ENCODE data around the gene PITPNB. TPM values are rescaled to one million over a fixed set of nuclear protein-coding genes. Genes with fewer than 3 reads are reported as not detected.
A peak's percentile ranks its signal among the peaks of the same experiment; 100 is the strongest.

Gene PITPNB
- total RNA-seq, 1 experiment from 2014 or later: 13.4 TPM

DNA sequence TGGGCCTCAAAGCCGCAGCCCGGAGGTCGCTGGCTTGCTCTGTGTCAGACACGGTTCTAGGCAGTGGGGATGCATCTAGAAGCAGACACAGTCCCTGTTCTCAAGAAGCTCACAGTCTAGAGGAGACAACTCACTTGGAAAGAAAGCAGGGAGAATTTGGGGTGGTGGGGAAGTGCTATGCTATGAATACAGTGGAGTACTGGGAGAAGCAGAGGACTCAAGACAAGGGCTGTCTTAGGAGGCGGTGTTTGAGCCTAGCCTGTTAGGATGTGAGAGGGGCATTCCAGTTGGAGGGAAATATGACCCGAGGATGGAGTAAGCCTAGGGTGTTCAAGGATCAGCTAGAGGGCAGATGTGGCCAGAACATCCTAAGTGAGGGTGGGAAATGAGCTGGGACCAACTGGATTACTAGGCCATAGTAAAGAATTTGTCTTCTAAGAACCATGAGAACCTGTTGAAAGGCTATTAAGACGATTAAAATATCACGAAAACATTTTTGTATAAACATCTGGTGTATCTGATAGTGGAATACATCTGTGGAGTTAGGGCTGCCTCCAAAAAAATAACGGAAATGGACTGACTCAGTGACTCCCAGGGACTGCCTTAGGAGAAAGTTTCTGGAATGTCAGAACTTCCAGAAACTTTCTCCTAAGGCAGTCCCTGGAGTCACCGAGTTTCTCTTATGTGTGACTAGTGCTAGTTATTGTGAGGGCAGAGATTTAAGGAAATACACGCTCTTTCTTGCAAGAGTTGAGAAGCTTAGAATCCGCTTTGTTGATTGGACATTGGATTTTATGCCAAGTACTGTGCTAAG is 1.1 kb upstream of the PITPNB start:
- peak; percentile 11 for DNase-seq (ENCODE audit: low spot score)

DNA sequence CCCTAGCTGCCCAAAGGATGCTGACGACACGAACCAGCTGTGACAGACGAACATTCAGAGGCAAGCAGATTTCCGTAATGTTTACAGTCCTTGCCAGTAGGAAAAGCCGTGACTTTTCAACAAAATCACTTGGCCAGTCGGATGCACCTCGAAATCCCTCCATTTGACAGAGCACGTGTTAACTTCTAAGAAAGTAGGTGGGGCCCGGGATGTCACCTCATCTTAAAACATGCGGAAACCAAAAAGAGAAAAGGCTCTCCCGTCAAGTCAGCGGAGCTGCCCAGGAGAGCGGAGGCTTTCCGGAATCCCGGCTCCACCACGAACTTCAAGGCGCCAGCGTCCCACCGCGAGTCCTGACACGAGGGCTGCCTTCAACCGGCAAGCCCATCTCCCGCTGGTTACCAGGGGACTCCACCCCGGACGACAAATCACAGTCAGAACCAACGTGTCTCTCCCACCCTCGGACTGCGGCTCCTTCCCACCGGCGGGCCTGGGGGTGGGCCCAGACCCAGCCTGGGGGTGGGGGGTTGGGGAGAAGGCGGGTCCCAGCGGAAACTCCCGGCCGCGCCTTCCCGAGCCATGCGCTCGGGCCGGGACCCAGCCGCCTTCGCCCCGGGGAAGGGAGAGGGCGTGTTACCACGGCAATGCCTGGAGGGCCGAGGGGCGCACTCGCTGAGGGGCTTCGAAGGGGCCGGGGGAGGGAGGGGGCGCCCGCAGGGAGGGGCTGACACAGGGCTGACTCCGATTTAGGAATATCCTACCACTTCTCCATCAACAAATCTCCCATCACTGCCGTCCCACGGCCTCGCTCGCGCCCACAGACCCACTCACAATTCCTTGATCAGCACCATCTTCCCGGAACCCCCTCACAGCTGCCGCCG is 475 bp downstream of the PITPNB start:
- DNase-seq (ENCODE audit: low spot score): peak; percentile 16

DNA sequence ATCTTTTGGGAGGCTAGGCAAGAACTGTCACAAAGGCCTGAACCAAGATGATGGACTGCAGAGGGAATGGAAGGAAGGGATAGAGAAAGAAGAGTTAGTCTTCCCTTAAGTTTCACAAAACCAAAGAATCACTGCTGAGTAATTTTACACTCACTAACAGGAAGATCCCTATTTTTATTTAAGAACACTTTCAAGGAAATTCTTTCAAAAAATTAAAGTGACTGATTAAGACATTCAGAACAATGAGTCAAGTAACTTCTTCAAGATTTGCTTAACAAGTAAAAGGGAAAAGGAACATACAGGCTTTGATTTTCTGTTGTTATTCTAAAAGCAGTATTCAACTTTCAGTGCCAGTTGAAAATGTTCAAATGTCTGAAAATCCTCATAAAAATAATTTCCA is 3.1 kb downstream of the PITPNB start:
- no peak for DNase-seq (ENCODE audit: low spot score)

DNA sequence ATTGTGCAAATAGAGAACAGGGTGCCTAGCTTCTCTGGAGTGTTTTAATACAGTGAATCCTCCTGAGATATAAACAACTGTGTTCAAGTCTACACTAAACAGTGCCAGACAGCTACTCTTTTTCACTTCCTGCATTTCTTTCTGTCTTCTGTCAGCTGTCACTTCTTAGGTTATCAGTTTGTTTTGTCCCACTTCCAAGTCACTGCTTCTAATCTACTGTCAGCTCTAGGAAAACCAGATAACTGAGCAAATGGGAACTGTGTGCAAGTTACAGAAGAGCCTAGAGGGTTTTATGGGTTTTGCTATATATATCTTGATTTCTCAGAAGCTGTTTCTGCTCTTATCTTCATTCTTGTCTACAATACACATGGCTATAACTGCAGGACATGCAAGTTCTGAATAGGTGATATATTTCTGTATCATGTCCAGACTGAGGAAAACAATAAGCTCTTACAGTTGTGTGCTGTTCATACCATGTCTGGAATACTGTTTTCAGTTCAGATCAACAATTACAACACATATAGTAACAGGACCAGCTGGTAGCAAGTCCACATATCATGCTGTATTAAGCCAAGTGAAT is 5.8 kb downstream of the PITPNB start:
- no peak for DNase-seq (ENCODE audit: low spot score)

DNA sequence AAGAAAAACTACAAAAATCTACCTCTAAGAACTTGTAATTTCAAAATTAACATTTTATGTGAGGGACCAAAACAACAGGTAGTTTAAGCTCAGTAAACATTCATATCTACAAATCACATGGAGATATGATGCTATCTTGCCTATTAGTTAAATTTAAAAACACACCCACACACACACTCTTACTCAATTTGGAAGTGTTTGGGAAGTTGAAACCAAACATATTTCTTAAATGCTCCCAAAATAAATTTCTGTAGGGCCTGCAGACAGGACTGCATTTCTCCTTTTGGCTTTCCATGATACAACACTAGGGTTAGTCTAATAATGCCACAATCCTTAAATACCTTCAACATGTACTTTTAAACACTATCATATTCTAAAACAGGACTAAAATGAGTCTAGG is 7.0 kb downstream of the PITPNB start:
- DNase-seq (ENCODE audit: low spot score): no peak

DNA sequence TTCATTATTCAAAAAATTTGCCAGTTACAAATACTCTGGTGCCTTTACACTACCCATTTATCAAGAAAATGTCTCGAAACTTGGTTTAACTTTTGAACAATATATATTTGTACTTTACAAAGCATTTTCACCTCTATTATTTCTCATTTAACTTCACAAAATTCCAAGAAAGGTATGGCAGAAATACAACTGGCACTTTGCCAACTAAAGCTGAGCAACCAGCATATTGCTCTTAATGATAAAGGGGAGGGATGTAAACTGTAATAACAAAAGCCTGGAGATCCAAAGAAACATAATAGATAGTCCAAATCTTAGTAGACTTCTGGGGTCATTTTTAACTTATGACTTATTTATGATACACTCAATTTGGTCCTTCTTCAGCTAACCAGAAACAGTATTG is 7.7 kb downstream of the PITPNB start:
- DNase-seq (ENCODE audit: low spot score): no peak

DNA sequence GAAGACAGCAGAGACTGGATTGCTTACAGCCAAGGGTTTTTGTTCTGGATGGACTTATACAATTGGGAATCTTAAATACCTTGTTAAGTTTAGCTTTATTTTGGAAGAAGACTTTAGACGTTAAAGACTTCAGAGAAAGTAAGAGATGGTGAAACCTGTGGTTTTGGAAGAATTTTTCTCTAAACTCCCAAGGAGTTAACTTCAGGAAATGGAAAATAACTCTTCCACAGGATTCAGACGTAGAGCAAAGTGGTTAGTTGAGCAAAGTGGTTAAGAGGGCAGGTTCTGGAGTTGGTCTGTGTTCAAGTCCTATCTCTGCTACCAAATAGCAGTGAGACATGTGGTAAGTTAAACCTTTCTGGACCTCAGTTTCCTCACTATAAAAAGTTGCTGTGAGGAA is 12.8 kb downstream of the PITPNB start:
- no peak for DNase-seq (ENCODE audit: low spot score)

DNA sequence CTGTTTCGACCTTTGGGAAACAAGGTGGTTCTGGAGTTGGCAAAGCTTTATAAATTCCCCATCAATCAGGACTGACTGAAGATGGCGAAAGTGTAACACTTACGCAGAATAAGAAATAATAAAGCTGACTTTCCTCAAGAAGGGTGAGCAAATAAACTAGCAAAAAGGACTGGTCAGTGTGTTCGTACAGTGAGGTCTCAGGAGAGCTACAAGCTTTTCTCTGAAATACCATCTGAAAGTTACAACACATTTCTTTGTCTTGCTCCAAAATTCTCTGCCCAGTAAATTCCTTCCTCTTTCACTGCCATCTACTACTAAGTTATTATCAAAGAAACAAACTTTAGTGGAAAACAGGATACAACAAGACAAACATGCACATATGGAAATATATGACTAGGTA is 13.4 kb downstream of the PITPNB start:
- no peak for DNase-seq (ENCODE audit: low spot score)

DNA sequence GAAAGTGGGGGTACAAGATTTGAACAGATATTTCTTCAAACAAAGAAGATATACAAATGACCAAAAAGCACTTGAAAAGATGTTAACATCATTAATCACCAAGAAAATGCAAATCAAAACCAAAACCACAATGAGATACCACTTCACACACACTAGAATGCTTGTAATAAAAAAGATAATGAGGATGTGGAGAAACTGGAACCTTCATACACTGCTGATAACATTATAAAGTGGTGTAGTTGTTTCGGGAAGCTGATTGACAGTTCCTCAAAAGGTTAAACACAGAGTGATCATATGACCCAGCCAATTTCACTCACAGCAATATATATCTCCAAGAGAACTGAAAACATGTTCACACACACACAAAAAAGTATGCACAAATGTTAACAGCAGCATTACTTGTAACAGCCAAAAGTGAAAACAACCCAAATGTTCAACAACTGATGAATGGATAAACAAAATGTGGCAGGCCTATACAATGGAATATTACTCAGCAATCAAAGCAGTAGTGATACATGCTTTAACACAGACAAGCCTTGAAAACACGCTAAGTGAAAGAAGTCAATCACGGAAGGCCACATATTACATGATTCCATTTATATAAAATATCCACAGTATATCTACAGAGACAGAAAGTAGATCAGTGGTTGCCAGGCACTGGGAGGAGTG is 15.1 kb downstream of the PITPNB start:
- DNase-seq (ENCODE audit: low spot score): no peak

DNA sequence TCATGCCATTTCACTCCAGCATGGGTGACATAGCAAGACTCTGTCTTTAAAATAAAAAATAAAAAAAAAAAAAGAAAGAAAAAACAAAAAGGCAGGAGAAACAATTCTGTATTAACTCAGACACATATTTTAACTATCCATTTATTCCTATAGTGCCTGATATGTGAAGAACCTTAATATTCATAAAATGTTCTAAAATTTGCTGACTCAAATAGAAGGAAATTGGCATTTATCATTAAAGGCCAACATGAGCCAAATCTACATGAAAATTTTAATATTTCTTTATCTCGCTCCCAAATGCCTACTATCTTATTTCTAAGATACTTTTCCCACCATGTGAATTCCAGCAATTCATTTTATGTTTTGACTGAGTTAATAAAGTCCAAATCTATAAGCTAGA is 18.9 kb downstream of the PITPNB start:
- no peak for DNase-seq (ENCODE audit: low spot score)

DNA sequence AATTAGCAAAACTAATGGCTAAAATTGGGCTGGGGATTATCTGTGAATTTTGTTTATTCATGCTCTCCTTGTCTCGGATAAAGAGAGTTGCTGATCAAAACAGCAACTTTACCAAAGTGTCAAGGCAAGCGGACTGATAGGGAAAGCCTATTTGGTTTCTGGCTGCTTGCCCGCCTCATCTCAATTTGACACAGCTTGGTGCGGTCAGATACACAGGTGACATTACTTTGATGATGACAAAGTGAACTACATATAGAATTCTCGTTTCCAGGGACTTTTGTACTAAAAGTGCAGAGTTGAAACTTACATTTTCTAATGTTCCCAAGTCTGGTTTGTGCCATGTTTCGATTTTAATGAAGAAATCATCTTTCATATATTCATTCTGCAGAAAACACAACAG is 22.8 kb downstream of the PITPNB start:
- DNase-seq (ENCODE audit: low spot score): no peak

DNA sequence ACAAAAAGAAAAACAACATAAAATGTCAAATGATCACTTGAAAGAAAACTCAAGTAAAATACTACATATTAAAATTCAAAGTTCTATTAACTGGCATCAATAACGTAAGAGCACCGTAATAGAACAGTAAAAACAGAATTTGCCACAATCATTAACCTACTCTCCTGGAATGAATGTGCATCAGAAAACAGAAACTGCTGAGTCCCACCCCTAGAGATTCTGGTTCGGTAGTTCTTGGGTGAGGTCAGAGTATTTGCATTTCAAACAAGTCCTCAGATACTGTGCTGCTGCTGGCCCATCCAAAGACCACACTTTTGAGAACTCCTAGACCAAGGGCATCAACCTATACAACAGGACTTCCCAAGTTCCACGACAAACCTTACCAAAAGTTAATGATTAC is 23.5 kb downstream of the PITPNB start:
- DNase-seq (ENCODE audit: low spot score): no peak

DNA sequence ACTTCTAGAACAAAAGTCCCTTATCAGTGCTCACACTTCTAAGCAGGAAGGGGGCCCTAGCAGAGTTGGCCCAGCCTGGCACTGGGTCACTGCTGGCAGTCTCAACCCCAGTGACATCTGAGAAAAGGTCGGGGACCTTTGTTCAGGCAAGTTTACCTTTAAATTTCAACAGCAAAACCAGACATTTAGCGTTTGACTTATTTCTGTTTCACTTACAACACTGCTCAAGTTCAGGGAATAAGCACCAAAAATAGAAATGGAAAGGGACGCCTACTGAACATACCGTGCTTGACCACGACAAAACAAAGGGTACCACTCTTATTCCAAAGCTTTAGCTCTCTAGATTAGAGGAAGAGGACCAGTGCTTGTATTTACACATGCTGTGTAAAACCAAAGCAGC is 26.2 kb downstream of the PITPNB start:
- DNase-seq (ENCODE audit: low spot score): no peak

DNA sequence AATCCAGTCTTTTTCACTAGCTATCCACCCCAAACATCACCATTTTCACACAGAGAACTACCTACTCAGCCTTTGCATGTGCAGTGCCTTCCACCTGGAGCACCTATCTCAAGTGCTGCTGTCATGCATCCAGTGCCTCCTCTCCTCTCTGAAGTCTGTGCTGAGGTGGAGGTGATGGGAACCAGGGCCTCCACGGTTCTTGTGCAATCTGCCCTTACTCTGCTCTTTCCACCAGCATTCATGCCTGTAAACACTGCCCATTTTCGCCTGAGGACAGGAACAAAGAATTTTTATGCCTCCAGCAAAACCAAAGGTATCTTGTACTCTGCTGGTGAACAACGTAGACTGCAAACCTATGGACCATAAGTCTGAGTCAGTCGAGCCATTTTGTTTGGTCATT is 27.0 kb downstream of the PITPNB start:
- DNase-seq (ENCODE audit: low spot score): no peak

DNA sequence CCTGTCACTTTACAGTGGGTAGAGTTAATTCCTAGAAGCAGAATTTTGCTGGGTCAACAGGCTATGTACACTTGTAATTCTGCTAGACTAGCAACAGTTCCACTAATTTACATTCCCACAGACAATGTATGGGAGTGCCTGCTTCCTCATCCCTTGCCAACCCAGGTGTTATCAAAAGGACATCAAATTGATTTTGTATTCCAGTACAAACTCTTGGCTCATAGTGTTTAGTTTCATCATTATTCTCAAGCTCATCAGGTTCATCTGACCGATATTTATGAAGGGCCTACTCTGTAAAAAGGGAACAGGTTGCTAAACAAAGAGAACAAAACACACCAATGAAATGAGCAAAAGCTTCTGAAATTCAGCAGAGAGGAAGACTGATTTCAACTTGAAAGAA is 30.7 kb downstream of the PITPNB start:
- DNase-seq (ENCODE audit: low spot score): no peak

DNA sequence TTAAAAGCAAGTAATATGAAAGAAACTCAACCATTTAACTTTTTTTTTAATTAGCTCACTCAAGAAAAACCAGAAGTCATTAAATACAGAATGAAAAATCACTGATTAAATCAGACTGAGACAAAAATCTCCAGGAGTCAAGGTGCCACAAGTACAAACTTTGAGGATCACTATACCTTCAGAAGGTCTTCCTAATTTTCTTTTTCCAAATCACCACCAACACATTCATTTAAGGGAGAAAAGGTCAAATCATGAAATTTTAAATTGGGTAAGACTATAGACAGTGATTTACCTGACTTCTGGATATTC is 32.3 kb downstream of the PITPNB start:
- no peak for DNase-seq (ENCODE audit: low spot score)

DNA sequence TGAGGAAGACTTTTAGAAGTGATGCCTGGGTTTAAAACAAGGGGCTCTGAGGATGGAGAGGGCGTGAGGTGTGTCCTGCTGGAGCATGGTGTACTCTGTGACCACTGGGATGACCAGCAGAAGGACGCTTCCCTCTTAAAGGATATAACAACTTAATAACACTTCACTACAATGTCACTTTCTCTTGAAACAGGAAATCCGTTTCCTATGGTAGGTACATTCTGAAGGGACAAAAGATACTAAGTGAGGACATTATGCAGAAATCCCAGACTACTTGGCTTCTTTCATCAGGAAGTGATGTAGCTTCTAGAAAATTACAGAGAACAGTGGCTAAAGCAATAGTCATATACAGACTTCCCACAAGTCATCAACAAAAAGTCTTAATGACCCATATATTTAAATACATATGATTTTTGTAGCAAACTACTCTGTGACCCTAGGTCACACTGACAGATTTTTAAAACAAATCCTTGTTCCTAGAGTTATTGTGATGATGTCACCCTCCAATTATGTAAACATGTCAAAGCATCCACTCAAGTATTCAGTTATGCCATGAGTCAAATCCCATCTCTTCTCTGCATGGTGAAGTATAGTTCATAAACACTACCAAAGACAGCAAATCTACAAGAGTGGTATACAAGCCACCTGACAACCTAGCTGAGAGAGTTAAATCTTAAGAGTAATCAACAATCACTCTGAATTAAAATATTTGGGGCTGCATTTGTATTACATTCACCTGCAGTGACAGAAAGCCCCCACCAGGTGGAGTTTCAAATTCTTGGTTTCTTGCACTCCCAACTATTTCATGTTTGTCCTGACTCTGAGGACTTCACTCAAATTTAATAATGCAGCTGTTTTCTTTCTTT is 32.8 kb downstream of the PITPNB start:
- DNase-seq (ENCODE audit: low spot score): peak; percentile 55

DNA sequence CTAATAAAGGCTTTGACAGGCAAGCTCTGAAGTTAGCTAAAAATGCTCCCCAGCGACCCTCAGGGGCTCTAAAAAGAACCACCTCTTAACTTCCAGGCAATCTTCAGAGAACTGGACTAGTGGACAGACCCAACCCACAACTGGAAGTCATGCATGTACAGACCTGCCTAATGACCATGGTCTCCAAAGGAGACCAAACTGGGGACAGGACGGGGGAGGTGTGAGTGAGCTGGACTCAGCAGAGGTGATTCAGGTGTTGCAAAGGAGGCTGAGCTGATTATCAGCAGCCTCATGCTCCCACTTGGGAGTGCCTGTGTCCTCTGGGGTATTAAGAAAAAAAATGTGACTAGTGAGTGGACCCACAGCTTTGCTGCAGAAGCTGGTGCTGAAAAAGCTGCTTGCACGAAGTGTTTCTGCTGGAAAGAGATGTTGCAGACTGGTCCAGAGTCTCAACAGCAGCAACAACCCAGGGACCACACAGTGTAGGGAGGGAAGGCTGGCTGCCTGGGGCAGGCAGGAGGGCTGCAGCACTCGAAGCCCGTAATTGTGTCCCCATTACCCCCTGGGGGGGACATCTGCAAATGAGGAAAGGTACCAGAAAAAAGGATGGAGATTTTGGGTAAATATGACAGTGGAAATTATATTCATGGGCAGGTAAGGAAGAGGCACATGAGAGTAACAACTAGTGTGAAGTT is 35.3 kb downstream of the PITPNB start:
- no peak for DNase-seq (ENCODE audit: low spot score)

DNA sequence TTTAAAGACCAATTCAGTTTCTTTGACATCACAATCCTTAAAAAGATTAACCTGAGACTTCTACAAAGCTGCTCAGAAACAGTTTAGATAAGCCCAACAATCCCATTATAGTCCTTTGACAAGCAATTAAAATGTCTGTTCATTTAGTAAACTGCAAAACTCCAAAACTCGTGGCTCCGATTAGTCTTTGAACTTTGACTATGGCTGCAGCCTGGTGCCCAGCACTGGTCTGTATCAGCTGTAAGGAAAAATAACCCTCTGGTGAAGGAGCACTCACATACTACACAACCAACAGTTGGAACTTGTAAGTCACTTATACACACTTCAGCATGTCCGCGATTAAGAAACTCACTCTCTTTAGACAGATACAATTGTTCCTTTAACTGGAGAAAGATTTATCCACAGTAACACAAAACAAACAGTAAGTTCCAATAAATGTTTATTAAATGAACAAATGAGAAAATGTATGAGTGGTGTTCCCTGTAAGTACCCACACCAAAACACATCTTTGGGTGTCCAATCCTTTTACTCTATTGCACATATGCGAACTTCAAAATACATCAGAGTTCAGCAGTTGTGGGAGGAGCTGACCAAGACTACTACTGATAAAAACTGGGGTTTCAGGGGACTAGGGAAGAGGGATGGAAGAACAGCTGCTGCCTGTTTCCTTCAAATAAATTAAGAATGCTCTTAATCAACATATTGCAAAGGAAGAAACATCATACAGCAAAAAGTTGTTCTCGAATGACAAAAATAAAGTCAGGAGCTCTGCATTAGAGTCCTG is 36.4 kb downstream of the PITPNB start:
- DNase-seq (ENCODE audit: low spot score): no peak

DNA sequence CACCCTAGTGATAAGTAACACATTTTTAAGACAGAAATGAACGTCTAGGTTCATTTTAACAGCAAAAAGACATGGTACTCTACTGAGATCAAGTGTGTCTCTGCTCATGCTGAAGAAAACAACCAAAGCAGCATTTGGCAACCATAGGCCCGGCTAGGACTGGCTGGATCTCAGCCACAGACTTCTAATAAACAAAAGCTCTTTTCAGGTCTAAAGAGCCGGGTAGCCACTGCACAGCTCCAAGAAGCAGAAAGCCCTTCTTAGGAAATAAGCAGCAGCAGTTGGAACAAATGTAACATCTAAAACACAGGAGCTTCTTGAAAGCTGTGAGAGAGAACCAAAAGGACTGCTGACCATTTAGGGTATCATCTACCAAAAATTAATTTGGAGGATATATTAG is 37.6 kb downstream of the PITPNB start:
- DNase-seq (ENCODE audit: low spot score): no peak

Data from A172 (cell line).